Stimulated activated naive CD8-positive, alpha-beta T cell treated with anti-CD3 and anti-CD28 coated beads, Interleukin-15, Interleukin-2, amounts not matched to agents 100 ng/mL and 50 ng/mL, for 24 hours (primary cell): ENCODE measurements around the gene ATP8B2.
"Not testable (repeated sequence)": the region's sequence is repeated elsewhere in the genome, so short reads cannot be mapped to it uniquely, and the experiment has no call there.

ENCODE experiments used
- H3K27ac Mint-ChIP-seq: one replicate; pipeline ENCODE4 v1.8.0; 2021; ENCODE audit warnings: mild to moderate bottlenecking, mixed read lengths
- H3K27me3 Mint-ChIP-seq: one replicate; pipeline ENCODE4 v1.8.0; 2021; ENCODE audit warnings: mixed read lengths
- H3K36me3 Mint-ChIP-seq: one replicate; pipeline ENCODE4 v1.8.0; 2021; ENCODE audit warnings: low read depth, mixed read lengths
- H3K4me1 Mint-ChIP-seq: one replicate; pipeline ENCODE4 v1.8.0; 2021; ENCODE audit warnings: low read depth, mixed read lengths
- H3K4me3 Mint-ChIP-seq: one replicate; pipeline ENCODE4 v1.8.0; 2021; ENCODE audit warnings: mild to moderate bottlenecking, mixed read lengths
- H3K9me3 Mint-ChIP-seq: one replicate; pipeline ENCODE4 v1.8.0; 2021; ENCODE audit warnings: mixed read lengths

Gene ATP8B2

DNA sequence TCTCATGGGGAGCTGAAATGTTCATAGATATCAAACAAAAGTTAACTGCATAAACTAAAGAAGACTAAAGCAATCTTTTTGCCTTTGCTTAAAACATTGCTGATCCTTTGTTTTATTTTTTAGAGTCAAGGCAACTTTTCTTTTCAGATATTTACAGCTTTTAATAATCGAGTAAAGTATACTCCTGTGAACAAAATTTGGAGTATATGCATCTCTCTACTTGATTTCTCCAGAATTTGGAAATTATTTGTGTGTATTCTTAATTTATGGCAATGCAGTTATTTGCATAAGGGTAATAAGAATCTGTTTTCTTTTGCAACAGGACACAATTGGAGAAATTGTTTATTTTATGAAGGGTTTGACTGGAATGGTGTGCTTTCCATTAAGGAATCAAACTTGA, 8.6 kb upstream of the ATP8B2 start:
- Mint-ChIP-seq H3K4me3 (no peak overlapping the region), H3K9me3 (peaks cover 13% of the 10 kb centered on the region), H3K4me1 (no peaks in the 10 kb centered on the region), H3K36me3 (no peaks in the 10 kb centered on the region), H3K27ac (no peak overlapping the region), H3K27me3 (peaks cover 9% of the 10 kb centered on the region)

DNA sequence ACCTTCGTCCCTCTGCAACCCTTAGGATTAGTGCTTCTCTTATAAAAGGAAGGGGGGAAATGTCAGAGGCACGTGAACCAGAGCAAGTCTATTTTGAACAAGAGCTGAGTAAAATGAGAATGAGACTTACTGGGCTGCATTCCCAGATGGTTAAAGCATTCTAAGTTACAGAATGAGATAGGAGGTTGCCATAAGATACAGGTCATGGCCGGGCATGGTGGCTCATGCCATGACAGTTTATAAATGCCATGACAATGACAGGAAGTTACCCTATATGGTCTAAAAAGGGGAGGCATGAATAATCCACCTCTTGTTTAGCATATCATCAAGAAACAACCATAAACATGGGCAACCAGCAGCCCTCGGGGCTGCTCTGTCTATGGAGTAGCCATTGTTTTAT, 6.9 kb upstream of the ATP8B2 start:
- peaks cover 13% of the 10 kb centered on the region for H3K9me3 Mint-ChIP-seq
- H3K27me3 Mint-ChIP-seq, result peaks cover 9% of the 10 kb centered on the region
- H3K36me3 Mint-ChIP-seq, result no peaks in the 10 kb centered on the region
- H3K4me1 Mint-ChIP-seq, result no peaks in the 10 kb centered on the region
- H3K4me3 Mint-ChIP-seq, result no peak overlapping the region
- no peak overlapping the region for H3K27ac Mint-ChIP-seq

DNA sequence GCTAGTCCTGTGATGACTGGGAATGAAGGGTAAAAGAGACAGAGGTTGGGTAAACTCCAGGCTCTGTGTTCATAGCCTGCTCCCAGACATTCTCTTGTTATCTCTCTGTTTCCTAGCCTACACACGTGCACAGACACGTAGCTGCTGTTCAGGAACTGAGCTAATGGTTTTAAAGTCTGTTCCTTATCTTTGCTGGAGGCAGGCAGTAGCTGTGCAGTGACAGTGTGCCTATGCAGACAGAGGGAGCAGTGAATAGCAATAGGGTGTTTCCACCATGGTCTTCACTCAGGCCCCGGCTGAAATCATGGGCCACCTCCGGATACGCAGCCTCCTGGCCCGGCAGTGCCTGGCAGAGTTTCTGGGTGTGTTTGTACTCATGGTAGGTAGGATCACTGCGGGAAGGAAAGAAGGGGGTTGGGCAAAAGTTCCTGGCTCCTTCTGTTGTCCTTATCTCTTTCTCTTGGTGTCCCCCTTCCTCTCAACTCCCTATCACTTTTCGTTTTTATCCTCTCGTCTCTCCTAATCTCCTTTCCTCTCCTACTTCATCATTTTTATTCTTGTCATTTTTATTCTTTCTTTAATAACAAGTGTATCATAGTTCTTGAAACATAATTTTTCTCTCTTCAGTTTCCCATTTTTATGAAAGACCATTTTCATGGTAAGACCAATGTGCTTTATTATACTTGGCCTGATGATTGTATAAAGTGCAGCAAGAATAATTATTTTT, 4.3 kb upstream of the ATP8B2 start, which contains the start of gene AQP10:
TSS of gene AQP10 (plus strand) at position 212 of the 727 bp plus-strand sequence. CDS start at position 275, 63 bp downstream.
- Mint-ChIP-seq H3K36me3 (no peaks in the 10 kb centered on the region), H3K27me3 (peaks cover 9% of the 10 kb centered on the region), H3K4me3 (no peak within 1 kb of the TSS), H3K27ac (no peak within 1 kb of the TSS), H3K4me1 (peaks cover 9% of the 10 kb centered on the region), H3K9me3 (peaks cover 13% of the 10 kb centered on the region)

DNA sequence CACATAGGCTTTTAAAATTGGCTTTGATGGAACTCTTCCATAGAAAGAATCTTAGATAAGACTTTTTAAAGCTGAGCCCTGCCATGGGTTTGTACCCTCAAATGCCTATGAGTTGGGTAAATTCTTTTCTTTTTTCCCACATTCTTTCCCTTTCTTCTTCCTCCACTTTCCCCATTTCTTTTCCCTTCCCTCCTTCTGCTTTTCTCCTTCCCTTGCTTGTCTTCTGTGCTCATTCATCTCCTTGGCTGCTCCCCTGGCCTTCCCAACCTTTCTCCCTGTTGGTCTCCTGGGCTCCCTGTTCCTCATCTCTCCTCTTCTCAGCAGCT, 3.8 kb upstream of the ATP8B2 start:
- not testable (repeated sequence) for H3K4me3 Mint-ChIP-seq, H3K27me3 Mint-ChIP-seq, H3K36me3 Mint-ChIP-seq

DNA sequence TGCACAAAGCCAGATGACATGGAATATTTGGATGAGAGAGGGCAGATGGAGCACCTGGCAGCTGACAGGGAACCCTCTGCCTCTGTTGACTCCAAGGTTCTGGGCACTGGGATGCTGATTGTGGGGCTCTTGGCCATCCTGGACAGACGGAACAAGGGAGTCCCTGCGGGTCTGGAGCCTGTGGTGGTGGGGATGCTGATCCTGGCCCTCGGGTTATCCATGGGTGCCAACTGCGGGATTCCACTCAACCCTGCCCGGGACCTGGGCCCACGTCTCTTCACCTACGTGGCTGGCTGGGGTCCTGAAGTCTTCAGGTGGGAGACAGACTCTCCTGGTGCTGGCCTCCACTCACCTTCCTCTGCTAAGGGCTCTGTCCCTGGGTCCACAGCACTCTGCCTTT, 1.8 kb upstream of the ATP8B2 start:
- no peak overlapping the region for H3K27ac Mint-ChIP-seq
- no peak overlapping the region for H3K4me3 Mint-ChIP-seq

More for the DNA sequence above, 3.8 kb upstream of the ATP8B2 start:
- not testable (repeated sequence) for H3K27ac Mint-ChIP-seq
- peaks cover 15% of the 10 kb centered on the region for H3K4me1 Mint-ChIP-seq
- peaks cover 10% of the 10 kb centered on the region for H3K9me3 Mint-ChIP-seq

DNA sequence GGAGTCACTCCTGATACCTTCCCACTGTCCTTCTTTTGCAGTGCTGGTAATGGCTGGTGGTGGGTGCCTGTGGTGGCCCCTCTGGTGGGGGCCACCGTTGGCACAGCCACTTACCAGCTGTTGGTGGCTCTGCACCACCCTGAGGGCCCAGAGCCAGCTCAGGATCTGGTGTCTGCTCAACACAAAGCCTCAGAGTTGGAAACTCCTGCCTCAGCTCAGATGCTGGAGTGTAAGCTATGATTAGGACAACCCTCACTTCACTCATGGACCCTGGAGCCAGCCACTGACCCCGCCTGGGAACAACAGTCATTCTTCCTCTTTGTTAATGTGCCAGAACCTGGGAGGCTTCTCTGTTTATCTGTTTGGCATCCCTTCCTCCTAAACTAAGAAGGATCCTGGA, 1.1 kb upstream of the ATP8B2 start:
- Mint-ChIP-seq H3K27me3 (peaks cover 3% of the 10 kb centered on the region), H3K4me3 (peak overlapping the region; percentile 90), H3K9me3 (no peaks in the 10 kb centered on the region), H3K36me3 (no peaks in the 10 kb centered on the region), H3K4me1 (peaks cover 38% of the 10 kb centered on the region), H3K27ac (peak overlapping the region; percentile 90)

More for the DNA sequence above, 1.8 kb upstream of the ATP8B2 start:
- H3K36me3 Mint-ChIP-seq, result no peaks in the 10 kb centered on the region
- peaks cover 3% of the 10 kb centered on the region for H3K27me3 Mint-ChIP-seq
- no peaks in the 10 kb centered on the region for H3K9me3 Mint-ChIP-seq
- H3K4me1 Mint-ChIP-seq, result peaks cover 33% of the 10 kb centered on the region

DNA sequence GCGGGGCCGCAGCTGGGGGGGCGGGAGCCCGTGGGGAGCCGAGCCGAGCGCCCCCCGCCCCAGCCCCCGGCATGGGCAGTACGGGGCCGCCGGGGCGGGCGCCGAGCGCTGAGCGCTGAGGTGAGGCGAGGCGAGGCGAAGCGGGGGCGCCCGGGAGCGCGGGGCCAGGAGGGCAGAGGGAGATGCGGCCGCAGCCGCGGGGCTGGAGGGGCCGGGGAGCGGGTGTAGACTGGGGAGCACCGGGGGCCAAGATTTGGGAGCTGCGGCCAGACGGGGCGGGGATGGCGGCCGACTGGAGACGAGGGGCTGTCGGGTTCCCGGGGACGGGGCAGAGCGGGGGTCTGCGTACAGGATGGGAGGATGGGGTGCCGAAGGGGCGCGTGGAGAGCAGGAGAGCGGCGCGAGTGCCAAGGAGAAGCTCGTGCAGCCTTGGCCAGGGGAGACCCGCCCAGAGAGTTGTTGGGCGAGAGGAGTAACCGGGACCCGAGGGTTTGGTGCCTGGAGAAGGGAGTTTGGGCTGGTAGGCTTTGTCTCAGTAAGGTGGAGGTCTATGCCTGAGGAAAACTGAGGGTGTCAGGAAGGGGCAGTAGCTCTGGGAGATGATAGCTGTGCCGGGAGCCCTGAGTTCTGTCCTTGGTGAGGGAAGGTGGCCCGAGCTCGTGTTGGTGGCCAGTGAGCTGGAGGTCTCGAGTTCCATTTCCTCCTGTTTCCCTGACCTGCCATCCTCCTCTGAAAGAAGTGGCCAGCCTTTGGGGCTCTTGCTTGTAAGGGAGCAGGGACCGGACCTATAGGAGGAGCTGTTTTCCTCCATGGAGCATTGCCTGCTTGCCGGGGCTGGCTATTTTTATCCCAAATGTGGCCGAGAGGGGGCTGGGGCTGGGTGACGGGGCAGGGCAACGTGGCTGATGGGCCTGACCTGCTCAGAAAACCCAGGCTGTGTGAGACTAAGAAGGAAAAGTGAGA, 539 bp downstream of the ATP8B2 start:
- Mint-ChIP-seq H3K9me3 (no peaks in the 10 kb centered on the region), H3K4me1 (peaks cover 54% of the 10 kb centered on the region), H3K27ac (peak overlapping the region; percentile 88), H3K36me3 (peaks cover 9% of the 10 kb centered on the region), H3K27me3 (no peaks in the 10 kb centered on the region), H3K4me3 (peak overlapping the region; percentile 95)

DNA sequence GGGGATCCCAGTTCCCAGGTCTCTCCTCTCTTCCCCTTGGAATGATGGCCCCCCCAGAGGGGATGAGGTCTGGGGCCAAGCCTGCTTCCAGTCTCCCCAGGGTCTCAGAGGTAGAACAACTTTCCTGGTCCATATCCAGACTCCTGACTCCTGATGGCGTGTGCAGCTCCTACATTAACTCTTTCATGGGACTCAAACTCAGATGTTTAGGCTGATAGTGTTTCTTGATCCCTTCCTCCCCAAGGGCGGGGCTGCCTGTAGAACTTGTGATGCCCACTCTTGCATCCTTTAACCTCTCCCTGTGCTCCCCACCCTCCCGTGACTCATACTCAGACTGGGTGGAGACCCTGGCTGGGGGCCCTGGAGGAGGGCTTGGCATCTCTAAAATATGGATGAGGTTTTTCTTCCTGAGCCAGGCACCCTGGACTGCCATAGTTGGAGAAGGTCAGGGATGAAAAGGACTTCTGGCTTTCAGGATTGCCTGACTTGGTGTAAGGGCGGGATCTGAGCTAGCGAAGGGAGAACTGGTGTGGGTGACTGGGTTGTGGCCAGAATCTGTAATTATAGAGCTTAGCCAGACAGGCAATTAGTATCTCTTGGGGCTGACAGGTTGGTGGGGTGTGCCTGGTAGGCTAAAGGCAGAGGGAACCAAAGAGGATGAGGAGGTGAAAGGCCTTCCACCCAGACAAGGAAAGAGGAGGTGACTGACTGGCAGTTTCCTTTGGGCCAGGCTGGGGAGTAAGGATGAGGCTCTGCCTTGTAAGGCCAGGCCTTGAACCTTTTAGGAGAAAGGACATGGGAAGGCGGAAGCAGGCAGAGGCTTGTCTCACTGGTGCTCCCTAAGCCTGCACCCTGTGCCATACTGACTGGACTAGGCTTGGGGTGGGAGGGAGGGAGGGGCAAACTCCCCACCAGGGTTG, 1.5 kb downstream of the ATP8B2 start:
- Mint-ChIP-seq H3K27ac (peak overlapping the region; percentile 88), H3K27me3 (no peaks in the 10 kb centered on the region), H3K9me3 (no peaks in the 10 kb centered on the region), H3K36me3 (peaks cover 19% of the 10 kb centered on the region), H3K4me1 (peaks cover 61% of the 10 kb centered on the region), H3K4me3 (peak overlapping the region; percentile 95)

DNA sequence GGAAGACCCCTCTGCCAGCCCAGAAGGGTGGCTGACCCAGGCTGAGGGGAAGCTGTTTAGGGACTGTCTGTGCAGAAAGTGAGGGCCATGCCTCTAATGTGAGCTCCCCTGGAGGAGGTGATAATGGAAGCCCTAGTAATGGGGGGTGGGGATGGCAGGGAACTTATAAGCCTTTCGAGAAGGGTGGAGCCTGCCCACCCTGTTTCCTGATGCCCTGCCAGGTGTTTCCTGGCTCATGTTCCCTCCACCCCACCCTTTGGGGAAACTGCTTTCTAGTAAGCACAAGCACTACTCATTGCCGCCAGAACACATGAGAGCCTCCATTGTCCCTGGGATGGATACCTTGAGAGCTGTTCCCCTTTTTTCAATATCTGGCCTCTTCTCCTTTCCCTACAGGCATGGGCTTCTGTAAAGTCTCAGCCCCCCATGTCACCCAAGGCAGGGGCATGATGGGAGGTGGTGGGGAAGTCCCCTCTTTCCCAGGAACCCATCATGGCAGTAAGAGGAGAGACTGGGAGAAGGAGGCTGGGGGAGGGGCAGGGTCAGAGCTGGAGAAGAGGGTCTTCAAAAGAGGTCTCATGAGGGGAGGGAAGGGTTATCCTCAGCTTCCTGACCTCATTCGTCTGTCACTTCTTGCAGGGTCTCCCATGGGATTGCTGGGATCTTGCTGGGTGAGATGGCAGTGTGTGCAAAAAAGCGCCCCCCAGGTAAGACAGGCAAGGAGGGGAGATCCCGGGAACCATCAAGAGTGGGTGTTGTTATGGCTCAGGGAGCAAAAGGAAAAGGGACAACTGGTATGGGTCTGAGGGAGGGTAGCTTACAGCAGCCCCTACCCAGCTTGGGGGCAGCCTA, 2.4 kb downstream of the ATP8B2 start:
- H3K27ac Mint-ChIP-seq, result peak overlapping the region; percentile 52
- peaks cover 27% of the 10 kb centered on the region for H3K36me3 Mint-ChIP-seq
- peak overlapping the region; percentile 79 for H3K4me3 Mint-ChIP-seq
- no peaks in the 10 kb centered on the region for H3K9me3 Mint-ChIP-seq
- H3K27me3 Mint-ChIP-seq, result no peaks in the 10 kb centered on the region
- peaks cover 67% of the 10 kb centered on the region for H3K4me1 Mint-ChIP-seq

DNA sequence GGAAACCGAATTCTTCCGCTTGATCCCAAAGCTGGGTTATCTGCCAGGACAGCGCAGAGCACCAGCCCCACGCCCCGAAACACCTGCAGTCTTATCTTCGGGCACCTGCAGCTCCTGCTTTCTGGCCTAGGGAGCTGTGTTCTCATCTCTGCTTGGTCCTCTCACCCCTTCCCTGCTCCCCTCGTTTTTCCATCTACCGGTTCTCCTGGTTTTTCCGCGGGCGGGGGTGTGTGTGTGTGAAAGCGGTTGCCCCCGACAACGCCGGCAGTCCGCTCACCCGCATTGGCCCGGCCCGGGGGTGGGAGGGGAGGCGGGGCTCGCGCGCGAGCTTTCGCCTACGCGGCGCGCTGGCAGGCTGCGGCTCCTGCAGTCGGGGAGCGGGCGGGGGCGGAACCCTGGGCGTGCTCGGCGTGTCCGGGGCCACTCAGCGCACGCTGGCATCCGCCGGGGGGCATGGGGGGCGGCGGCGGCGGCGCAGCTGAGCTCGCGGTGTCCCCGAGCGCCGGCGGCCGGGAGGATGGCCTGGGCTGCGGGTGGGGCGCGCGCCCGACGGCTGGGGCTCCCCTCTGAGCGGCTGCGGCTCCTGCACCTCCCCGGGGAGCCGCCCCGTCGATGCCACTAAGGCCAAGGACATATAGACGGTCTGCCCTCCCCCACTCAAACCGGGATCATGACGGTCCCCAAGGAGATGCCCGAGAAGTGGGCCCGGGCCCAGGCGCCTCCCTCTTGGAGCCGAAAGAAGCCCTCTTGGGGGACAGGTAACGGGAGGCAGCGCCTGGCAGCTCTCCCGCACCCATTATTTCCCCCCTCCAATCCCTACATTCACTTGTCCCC, 3.2 kb downstream of the ATP8B2 start:
- Mint-ChIP-seq H3K27ac (peak overlapping the region; percentile 68), H3K4me1 (peaks cover 67% of the 10 kb centered on the region), H3K4me3 (peak overlapping the region; percentile 79), H3K27me3 (no peaks in the 10 kb centered on the region), H3K9me3 (no peaks in the 10 kb centered on the region), H3K36me3 (peaks cover 32% of the 10 kb centered on the region)

DNA sequence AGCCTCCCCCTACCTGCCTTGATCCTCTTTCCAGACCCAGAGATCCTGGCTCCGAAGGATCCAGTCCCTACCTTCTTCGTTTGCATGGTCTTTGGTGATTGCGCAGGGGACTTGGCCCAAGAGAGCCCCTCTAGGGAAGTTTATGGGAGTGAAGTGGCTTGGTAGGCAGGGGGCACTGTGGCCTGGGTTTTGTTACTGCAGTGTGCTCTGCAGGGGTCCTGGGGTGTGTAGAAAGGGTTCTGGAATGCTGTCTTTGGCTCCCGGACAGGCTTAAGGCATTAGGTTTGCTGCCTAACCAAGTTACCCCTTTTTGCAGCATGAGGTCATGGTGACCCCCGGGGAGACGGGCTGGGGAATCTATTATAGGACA, 3.8 kb downstream of the ATP8B2 start:
- Mint-ChIP-seq H3K36me3 (peaks cover 38% of the 10 kb centered on the region), H3K4me1 (peaks cover 70% of the 10 kb centered on the region), H3K4me3 (peak overlapping the region; percentile 75), H3K9me3 (no peaks in the 10 kb centered on the region), H3K27ac (peak overlapping the region; percentile 68), H3K27me3 (no peaks in the 10 kb centered on the region)

DNA sequence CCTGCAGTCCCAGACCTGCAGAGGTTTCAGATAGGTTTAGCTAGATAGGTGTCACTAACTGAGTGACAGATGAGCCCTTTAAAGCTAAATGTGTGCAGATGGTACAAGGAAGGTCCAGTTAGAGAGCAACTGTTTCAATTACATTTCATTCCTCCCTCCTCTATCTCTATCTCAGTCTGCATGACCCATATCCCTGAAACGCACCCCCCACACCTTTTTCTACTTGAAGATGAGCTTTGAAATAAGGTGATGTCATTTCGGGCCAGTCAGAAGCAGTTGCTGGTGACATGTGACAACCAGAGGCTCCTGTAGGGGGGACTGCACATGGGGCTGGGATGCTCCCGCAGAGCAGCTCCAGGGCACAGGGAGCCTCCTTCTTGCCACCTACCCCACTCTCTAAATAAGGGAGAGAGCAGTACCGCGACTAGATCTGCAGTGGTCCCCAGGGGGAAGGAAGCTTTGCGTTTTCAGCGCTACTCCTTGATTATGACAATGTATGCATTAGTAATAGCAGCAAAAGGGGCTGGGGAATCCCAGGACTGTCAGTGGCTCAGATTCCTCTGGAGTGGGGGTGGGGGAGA, 4.3 kb downstream of the ATP8B2 start:
- Mint-ChIP-seq H3K27ac (peak overlapping the region; percentile 47), H3K27me3 (no peaks in the 10 kb centered on the region), H3K4me3 (peak overlapping the region; percentile 75), H3K4me1 (peaks cover 70% of the 10 kb centered on the region), H3K9me3 (no peaks in the 10 kb centered on the region), H3K36me3 (peaks cover 41% of the 10 kb centered on the region)

DNA sequence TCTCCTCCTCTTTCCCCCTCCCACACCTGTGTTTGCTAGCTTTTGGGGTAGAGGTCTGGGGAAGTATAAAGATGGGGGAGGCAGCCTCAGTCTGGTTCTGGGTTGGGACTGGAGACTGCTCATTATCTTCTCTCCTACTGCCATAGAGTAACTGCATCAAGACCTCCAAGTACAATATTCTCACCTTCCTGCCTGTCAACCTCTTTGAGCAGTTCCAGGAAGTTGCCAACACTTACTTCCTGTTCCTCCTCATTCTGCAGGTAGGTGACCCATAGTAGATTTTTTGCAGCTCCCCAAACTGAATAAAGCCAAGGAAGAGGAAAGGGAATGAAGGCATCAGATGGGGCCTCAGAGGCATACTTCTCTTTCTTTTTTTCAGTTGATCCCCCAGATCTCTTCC, 5.3 kb downstream of the ATP8B2 start:
- H3K4me1 Mint-ChIP-seq, result peaks cover 79% of the 10 kb centered on the region
- H3K4me3 Mint-ChIP-seq, result no peak overlapping the region
- H3K36me3 Mint-ChIP-seq, result peaks cover 46% of the 10 kb centered on the region
- no peaks in the 10 kb centered on the region for H3K9me3 Mint-ChIP-seq
- H3K27me3 Mint-ChIP-seq, result no peaks in the 10 kb centered on the region
- H3K27ac Mint-ChIP-seq, result peak overlapping the region; percentile 46
